ENCODE measurements around the gene PREX1.

Gene PREX1

DNA sequence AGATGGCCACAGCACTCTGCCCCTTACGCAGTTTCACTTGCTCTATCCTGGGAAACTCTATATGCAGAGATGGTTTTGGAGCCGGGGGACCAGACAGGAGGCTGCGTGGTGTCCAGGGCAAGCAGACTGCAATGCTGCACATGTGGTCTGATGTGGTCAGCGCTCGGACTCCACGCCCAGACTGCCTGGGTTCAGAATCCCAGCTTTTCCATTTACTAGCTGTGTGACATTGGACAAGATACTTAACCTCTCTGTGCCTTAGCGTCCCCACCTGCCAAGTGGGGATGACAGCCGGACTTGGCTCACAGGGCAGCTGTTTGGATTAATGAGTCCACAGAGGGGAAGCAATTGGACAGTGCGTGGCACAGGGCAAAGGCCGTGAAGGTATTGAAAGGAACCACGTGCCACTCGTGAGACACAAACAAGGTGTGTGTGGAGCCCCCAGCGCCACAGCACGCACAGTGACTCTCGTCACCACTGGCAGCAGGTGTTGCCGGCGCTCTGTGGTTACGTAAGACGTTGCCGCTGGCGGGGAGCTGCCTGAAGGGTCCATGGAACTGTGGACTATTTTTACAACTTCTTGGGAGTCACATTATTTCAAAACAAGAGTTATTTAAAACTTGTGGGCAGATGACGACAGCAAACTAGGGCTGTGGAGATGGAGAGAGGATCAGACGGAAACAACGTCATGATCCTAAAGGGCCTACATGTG is 201.4 kb downstream of the PREX1 start:
- Histone ChIP-seq H3K27ac (ENCODE audit: insufficient read depth, low read length, poor library complexity, severe bottlenecking) (no peak overlapping the region), H3K36me3 (ENCODE audit: control insufficient read depth, insufficient read depth, low read length) (peaks cover 75% of the 10 kb centered on the region), H3K9me3 (ENCODE audit: control insufficient read depth, low read length) (no peaks in the 10 kb centered on the region), H3K4me1 (ENCODE audit: control insufficient read depth, insufficient read depth, low read length, poor library complexity, severe bottlenecking) (peaks cover 1% of the 10 kb centered on the region), H3K27me3 (replicated peaks; ENCODE audit: control insufficient read depth, insufficient read depth, low read length, poor library complexity, severe bottlenecking) (no peaks in the 10 kb centered on the region), H3K4me3 (ENCODE audit: insufficient read depth, low read depth, low read length, poor library complexity, severe bottlenecking) (no peak overlapping the region)
- DNase-seq, result no peak

DNA sequence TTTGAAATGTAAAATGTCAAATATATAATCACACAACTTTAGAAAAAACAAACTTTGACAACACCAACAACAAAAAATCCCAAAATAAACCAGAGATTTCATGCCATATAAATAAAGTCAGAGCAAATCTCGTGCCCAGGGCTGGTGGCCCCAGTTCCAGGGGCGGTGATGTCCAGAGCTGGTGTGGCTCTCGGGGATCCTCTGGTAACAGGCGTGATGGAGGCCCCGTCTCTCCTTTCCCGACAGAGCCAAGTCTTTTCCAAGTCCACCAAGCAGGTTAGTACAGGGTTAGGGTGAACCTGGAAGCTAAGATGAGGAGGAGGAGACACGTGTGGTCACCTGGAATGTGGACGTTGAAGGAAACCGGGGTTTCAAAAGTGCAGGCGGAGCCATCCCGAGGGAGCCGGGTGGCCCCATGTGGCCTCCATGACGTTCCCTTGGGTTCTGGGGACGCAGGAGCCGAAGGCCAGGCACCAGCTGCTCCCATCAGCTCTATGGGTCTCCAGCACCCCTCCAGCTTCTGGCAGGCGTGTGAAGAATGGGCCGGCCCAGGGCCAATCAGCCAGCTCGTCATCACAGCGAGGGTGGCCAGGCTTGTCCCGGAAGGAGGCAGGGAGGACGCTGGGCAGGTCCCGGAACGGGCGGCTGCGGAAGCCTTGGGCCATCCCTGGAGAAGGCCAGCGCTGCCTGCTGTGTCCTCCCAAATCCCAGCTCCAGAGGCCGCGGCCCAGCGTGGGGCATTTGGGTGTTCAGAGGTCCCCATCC is 202.5 kb downstream of the PREX1 start:
- no peaks in the 10 kb centered on the region for H3K27me3 ChIP-seq (replicated peaks; ENCODE audit: control insufficient read depth, insufficient read depth, low read length, poor library complexity, severe bottlenecking)
- no peak for DNase-seq
- no peak overlapping the region for H3K4me3 ChIP-seq (ENCODE audit: insufficient read depth, low read depth, low read length, poor library complexity, severe bottlenecking)
- H3K27ac ChIP-seq (ENCODE audit: insufficient read depth, low read length, poor library complexity, severe bottlenecking), result no peak overlapping the region
- H3K9me3 ChIP-seq (ENCODE audit: control insufficient read depth, low read length), result no peaks in the 10 kb centered on the region
- peaks cover 9% of the 10 kb centered on the region for H3K4me1 ChIP-seq (ENCODE audit: control insufficient read depth, insufficient read depth, low read length, poor library complexity, severe bottlenecking)
- H3K36me3 ChIP-seq (ENCODE audit: control insufficient read depth, insufficient read depth, low read length), result peaks cover 64% of the 10 kb centered on the region

DNA sequence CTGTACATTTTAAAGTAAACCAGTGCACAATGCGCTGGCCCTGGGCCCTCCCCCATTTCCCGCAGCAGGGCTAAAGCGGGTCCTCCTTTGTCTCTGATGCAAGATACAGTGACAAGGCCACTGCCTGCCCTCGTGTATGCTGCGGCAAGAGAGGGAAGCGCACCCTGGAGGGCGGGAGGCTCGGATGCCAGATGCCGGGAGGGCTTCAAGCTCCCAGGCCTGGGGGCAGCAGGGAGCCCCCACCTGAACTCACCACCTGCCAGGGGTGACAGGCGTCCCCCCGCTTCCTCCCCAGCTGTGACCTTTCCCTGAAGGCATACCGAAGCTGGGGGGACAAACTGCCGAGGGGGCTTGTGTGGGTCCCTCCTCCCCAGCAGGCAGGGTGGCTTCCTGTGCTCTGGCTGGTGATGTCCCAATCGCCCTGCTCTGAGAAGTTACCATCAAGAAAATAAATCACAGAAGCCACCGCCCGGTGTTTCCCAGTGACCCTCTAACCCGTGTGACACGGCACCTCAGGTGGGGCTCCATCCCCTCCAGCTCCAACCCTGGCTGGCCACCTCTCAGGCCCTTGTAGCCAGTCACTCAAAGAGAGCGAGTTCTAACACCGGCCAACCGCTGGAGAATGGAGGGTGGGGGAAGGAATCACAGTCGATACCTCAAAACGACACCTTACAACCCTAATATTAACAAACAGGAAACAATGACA is 203.3 kb downstream of the PREX1 start:
- H3K36me3 ChIP-seq (ENCODE audit: control insufficient read depth, insufficient read depth, low read length), result peaks cover 56% of the 10 kb centered on the region
- H3K4me3 ChIP-seq (ENCODE audit: insufficient read depth, low read depth, low read length, poor library complexity, severe bottlenecking), result no peak overlapping the region
- H3K4me1 ChIP-seq (ENCODE audit: control insufficient read depth, insufficient read depth, low read length, poor library complexity, severe bottlenecking), result peaks cover 9% of the 10 kb centered on the region
- no peaks in the 10 kb centered on the region for H3K27me3 ChIP-seq (replicated peaks; ENCODE audit: control insufficient read depth, insufficient read depth, low read length, poor library complexity, severe bottlenecking)
- no peak overlapping the region for H3K27ac ChIP-seq (ENCODE audit: insufficient read depth, low read length, poor library complexity, severe bottlenecking)
- no peak for DNase-seq
- no peaks in the 10 kb centered on the region for H3K9me3 ChIP-seq (ENCODE audit: control insufficient read depth, low read length)

DNA sequence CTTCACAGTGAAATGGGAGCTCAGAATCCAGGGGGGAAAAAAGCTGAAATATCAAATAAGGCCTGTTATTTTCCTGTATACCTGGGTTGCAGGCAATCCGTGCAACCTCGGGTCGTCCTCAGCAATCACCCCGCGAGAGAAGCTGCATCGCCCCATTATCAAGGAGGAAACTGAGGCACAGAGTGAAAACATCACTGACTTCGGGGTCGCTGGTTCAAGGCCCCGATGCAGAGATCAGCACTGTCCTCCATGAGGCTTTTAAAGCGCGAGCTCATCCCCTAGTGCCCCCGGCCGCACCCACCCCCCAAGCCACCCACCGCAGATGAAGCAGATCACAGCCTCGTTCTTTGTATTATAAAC is 203.9 kb downstream of the PREX1 start:
- H3K4me3 ChIP-seq (ENCODE audit: insufficient read depth, low read depth, low read length, poor library complexity, severe bottlenecking), result no peak overlapping the region
- H3K36me3 ChIP-seq (ENCODE audit: control insufficient read depth, insufficient read depth, low read length), result peaks cover 50% of the 10 kb centered on the region
- no peak for DNase-seq
- H3K4me1 ChIP-seq (ENCODE audit: control insufficient read depth, insufficient read depth, low read length, poor library complexity, severe bottlenecking), result peaks cover 9% of the 10 kb centered on the region
- H3K9me3 ChIP-seq (ENCODE audit: control insufficient read depth, low read length), result no peaks in the 10 kb centered on the region
- no peak overlapping the region for H3K27ac ChIP-seq (ENCODE audit: insufficient read depth, low read length, poor library complexity, severe bottlenecking)
- no peaks in the 10 kb centered on the region for H3K27me3 ChIP-seq (replicated peaks; ENCODE audit: control insufficient read depth, insufficient read depth, low read length, poor library complexity, severe bottlenecking)

DNA sequence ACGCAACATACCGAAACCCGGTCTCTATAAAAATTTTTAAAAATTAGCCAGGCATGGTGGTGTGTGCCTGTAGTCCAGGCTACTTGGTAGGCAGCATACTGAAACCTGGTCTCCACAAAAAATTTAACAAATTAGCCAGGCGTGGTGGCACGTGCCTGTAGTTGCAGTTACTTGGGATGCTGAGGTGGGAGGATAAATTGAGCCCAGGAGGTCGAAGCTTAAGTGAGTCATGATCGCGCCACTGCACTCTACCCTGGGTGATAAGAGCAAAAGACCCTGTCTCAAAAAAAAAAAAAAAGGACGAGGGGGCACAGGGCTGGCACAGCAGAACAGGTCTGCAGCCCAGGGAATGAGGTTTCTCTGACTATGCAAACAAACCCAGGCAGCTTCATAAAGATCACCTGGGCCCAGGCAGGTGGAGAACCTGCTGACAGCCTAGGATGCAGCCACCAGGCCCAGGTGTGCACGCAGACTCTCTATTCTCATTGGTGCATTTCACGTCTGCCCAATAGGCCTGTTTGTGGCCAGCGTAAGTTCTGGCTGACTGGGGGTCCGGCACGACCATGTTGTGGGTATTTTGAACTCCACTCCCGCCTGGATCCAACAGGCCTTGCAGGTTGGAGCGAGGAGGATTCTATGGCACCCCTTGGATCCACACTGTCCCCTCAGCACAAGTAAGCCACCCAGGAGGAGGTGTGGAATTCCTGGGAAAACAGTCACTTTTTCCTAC is 204.5 kb downstream of the PREX1 start:
- Histone ChIP-seq H3K27me3 (replicated peaks; ENCODE audit: control insufficient read depth, insufficient read depth, low read length, poor library complexity, severe bottlenecking) (no peaks in the 10 kb centered on the region), H3K36me3 (ENCODE audit: control insufficient read depth, insufficient read depth, low read length) (peaks cover 45% of the 10 kb centered on the region), H3K4me1 (ENCODE audit: control insufficient read depth, insufficient read depth, low read length, poor library complexity, severe bottlenecking) (peaks cover 9% of the 10 kb centered on the region), H3K9me3 (ENCODE audit: control insufficient read depth, low read length) (no peaks in the 10 kb centered on the region), H3K4me3 (ENCODE audit: insufficient read depth, low read depth, low read length, poor library complexity, severe bottlenecking) (no peak overlapping the region), H3K27ac (ENCODE audit: insufficient read depth, low read length, poor library complexity, severe bottlenecking) (no peak overlapping the region)
- no peak for DNase-seq

DNA sequence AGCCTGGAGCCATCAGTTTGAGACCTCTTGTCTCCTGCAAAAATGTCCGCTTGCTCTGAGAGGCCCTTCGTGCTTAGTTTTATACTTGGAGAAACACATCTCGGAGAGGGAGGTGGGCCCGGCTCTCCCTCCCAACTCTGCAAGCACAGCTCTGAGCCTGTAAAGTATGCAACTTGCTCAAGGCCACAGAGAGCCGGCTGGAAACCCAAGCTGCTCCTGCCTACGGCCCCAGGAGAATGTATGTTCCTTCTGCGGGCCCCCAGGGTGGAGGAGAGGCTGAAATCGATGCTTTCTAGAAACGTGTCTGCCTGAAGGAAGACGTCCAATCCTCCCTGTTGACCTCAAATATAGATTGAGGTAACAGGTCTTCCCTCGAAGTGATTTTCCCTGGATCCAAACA is 205.4 kb downstream of the PREX1 start:
- Histone ChIP-seq H3K36me3 (ENCODE audit: control insufficient read depth, insufficient read depth, low read length) (peaks cover 35% of the 10 kb centered on the region), H3K4me3 (ENCODE audit: insufficient read depth, low read depth, low read length, poor library complexity, severe bottlenecking) (no peak overlapping the region)
- no peak for DNase-seq

DNA sequence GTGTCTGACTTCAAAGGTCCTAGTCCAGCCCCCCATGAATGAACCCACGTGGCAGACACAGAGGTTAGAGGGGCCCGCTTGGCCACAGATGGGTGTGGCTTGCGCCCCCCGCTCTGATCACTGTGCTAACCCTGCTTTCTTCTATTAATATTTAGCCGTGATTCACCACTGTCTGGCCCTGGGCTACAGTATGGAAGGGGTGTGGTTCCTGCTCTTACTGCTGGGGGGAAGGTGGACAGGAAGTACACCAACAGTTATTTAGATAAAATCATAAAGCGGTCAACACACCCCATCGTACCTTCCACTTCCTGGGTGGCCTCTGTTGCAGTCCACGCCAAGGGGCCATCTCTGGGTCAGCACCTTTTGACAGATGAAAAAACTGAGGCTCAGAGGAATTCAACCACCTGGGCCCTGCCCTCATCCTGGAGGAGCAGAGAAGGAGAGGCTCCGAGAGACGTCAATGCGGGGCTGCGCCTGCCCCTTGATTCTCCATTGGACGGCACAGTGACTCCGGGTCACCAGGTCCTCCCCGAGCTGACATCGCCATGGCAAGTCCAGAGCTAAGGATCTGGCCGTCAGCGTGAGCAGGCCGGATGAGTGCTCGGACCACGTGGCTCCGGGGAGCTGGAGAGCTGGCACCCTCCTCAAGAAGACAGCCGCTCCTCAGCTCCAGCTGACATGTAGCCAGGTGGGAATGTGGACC is 206.3 kb downstream of the PREX1 start:
- H3K4me3 ChIP-seq (ENCODE audit: insufficient read depth, low read depth, low read length, poor library complexity, severe bottlenecking), result no peak overlapping the region
- H3K27me3 ChIP-seq (replicated peaks; ENCODE audit: control insufficient read depth, insufficient read depth, low read length, poor library complexity, severe bottlenecking), result no peaks in the 10 kb centered on the region
- H3K4me1 ChIP-seq (ENCODE audit: control insufficient read depth, insufficient read depth, low read length, poor library complexity, severe bottlenecking), result peaks cover 9% of the 10 kb centered on the region
- H3K36me3 ChIP-seq (ENCODE audit: control insufficient read depth, insufficient read depth, low read length), result peaks cover 27% of the 10 kb centered on the region
- H3K9me3 ChIP-seq (ENCODE audit: control insufficient read depth, low read length), result no peaks in the 10 kb centered on the region
- no peak overlapping the region for H3K27ac ChIP-seq (ENCODE audit: insufficient read depth, low read length, poor library complexity, severe bottlenecking)
- no peak for DNase-seq

More for the DNA sequence above, 205.4 kb downstream of the PREX1 start:
- Histone ChIP-seq H3K27ac (ENCODE audit: insufficient read depth, low read length, poor library complexity, severe bottlenecking) (no peak overlapping the region), H3K27me3 (replicated peaks; ENCODE audit: control insufficient read depth, insufficient read depth, low read length, poor library complexity, severe bottlenecking) (no peaks in the 10 kb centered on the region), H3K9me3 (ENCODE audit: control insufficient read depth, low read length) (no peaks in the 10 kb centered on the region), H3K4me1 (ENCODE audit: control insufficient read depth, insufficient read depth, low read length, poor library complexity, severe bottlenecking) (peaks cover 9% of the 10 kb centered on the region)

DNA sequence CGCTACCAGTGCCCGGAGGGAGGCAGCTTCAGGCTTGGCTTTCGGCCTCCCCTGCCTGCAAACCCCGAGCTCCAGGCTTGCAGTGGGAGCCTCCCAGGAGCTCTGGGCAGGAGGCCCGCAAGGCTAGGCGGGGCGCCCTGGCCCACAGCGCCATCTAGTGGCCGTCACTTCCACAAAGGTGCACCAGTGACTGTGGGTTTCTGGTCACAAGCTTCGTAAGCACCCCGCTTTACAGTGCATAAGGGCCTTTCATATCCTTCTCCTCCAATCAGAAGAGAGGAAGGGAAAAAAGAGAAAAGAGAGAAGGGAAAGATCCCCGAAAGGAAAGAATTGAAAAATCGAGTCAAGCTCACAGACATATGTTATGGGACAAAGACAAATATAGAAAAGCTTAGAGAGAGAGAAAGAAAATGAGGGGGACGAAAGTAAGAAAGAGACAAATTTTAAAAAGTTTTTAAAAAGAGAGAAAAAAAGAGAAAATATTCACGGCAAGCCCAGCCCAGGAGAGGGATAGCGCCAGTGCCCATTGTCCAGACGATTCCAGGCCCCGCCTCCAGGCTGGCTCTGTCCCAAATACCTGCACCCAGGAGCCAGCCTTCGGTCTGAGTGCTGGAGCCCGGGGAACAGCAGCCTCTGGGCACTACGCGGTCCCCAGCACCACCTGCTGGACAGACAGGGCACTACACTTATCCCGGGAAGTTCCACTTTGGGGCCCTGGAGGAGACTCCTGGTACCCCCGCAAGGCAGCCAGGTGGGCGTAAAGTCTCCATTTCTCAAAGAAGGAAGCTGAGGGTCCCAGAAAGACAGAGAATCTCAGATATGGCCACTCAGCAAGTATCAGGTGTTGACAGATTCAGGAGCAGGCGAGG is 207.1 kb downstream of the PREX1 start:
- H3K27ac ChIP-seq (ENCODE audit: insufficient read depth, low read length, poor library complexity, severe bottlenecking), result no peak overlapping the region
- H3K27me3 ChIP-seq (replicated peaks; ENCODE audit: control insufficient read depth, insufficient read depth, low read length, poor library complexity, severe bottlenecking), result no peaks in the 10 kb centered on the region
- H3K4me1 ChIP-seq (ENCODE audit: control insufficient read depth, insufficient read depth, low read length, poor library complexity, severe bottlenecking), result peaks cover 9% of the 10 kb centered on the region
- H3K4me3 ChIP-seq (ENCODE audit: insufficient read depth, low read depth, low read length, poor library complexity, severe bottlenecking), result peak overlapping the region; percentile 35
- peak; percentile 41 to 57 (median 43) for DNase-seq
- no peaks in the 10 kb centered on the region for H3K9me3 ChIP-seq (ENCODE audit: control insufficient read depth, low read length)
- H3K36me3 ChIP-seq (ENCODE audit: control insufficient read depth, insufficient read depth, low read length), result peaks cover 19% of the 10 kb centered on the region

DNA sequence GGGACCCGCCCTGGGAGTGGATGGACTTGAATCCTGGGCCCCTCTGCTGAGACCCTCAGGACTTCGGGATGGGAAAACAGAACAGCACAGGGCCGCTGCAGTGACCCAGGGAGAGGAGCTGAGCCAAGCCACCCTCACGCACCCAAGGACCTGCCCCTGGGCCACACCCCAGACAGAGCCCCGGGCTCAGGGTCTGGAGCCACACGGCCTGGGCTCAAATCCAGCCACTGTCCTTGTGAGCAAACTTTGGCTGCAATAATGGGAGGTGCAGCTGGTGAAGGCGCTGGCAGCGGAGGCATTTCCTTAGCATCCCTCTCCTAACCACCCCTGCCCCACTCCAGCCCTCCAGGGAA is 207.7 kb downstream of the PREX1 start:
- Histone ChIP-seq H3K4me1 (ENCODE audit: control insufficient read depth, insufficient read depth, low read length, poor library complexity, severe bottlenecking) (peaks cover 9% of the 10 kb centered on the region), H3K36me3 (ENCODE audit: control insufficient read depth, insufficient read depth, low read length) (peaks cover 13% of the 10 kb centered on the region), H3K4me3 (ENCODE audit: insufficient read depth, low read depth, low read length, poor library complexity, severe bottlenecking) (no peak overlapping the region), H3K9me3 (ENCODE audit: control insufficient read depth, low read length) (no peaks in the 10 kb centered on the region), H3K27me3 (replicated peaks; ENCODE audit: control insufficient read depth, insufficient read depth, low read length, poor library complexity, severe bottlenecking) (no peaks in the 10 kb centered on the region), H3K27ac (ENCODE audit: insufficient read depth, low read length, poor library complexity, severe bottlenecking) (no peak overlapping the region)
- DNase-seq, result no peak
